Nephron progenitor cell (in vitro differentiated cells): ENCODE data around the gene CDK17.
"Not testable (repeated sequence)": the region's sequence is repeated elsewhere in the genome, so short reads cannot be mapped to it uniquely, and the experiment has no call there.

Experiments
- DNase-seq: peaks from one replicate; pipeline ENCODE4 v3.0.0; 2021
- H3K27ac Mint-ChIP-seq: 2 replicates; pipeline ENCODE4 v1.8.0; 2021; ENCODE audit warnings: mild to moderate bottlenecking, moderate library complexity, mixed read lengths
- H3K27me3 Mint-ChIP-seq: 2 replicates; pipeline ENCODE4 v1.8.0; 2021; ENCODE audit warnings: mild to moderate bottlenecking, low read depth, mixed read lengths; ENCODE audit not compliant: poor library complexity
- H3K36me3 Mint-ChIP-seq: 2 replicates; pipeline ENCODE4 v1.8.0; 2021; ENCODE audit warnings: low read depth, mixed read lengths
- H3K4me1 Mint-ChIP-seq: 2 replicates; pipeline ENCODE4 v1.8.0; 2021; ENCODE audit warnings: mixed read lengths
- H3K4me3 Mint-ChIP-seq: 2 replicates; pipeline ENCODE4 v1.8.0; 2021; ENCODE audit warnings: mild to moderate bottlenecking, moderate library complexity, mixed read lengths
- H3K9me3 Mint-ChIP-seq: 2 replicates; pipeline ENCODE4 v1.8.0; 2021; ENCODE audit warnings: mild to moderate bottlenecking, moderate library complexity, mixed read lengths
- CTCF ChIP-seq: fragments of 200-600 bp; sonication (generic); IDR thresholded peaks from 2 replicates; pipeline ENCODE4 v1.5.0; 2021; ENCODE audit warnings: antibody characterized with exemption

The CDK17 gene

GRCh38 chr12:96398424-96399119 lies 1.7 kb downstream of the CDK17 start:
- Mint-ChIP-seq H3K27me3 (peaks cover 3% of the 10 kb centered on the region), H3K27ac (peak overlapping the region; percentile 99), H3K36me3 (peaks cover 4% of the 10 kb centered on the region), H3K9me3 (no peaks in the 10 kb centered on the region), H3K4me3 (peak overlapping the region; percentile 94), H3K4me1 (peaks cover 42% of the 10 kb centered on the region)
- TF ChIP-seq CTCF = no peak
- DNase-seq = no peak

GRCh38 chr12:96397756-96398423 lies 2.3 kb downstream of the CDK17 start:
- H3K4me3 Mint-ChIP-seq = peak overlapping the region; percentile 94
- DNase-seq = no peak
- peaks cover 4% of the 10 kb centered on the region for H3K36me3 Mint-ChIP-seq
- TF ChIP-seq CTCF = no peak
- peak overlapping the region; percentile 99 for H3K27ac Mint-ChIP-seq
- peaks cover 42% of the 10 kb centered on the region for H3K4me1 Mint-ChIP-seq
- peaks cover 3% of the 10 kb centered on the region for H3K27me3 Mint-ChIP-seq
- no peaks in the 10 kb centered on the region for H3K9me3 Mint-ChIP-seq

DNA sequence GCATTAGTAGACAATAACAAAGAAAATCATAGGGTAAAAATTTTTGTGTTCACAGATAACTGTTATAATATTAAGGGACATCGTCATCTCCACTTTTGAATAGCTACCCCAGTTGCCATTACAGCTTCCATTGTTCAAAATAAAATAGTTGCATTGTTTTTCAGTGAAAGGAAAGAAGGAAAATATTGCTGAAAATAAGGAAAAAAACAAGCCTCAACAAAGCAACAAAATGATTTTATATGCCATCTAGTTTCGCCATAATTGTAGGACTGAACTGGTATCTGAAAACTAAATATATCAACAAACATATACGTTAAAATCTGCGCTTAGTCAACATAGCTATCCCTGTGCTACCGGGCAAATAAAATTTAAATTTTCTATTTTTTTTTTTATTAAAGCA lies 3.3 kb downstream of the CDK17 start:
- Mint-ChIP-seq H3K36me3 (peaks cover 5% of the 10 kb centered on the region), H3K9me3 (no peaks in the 10 kb centered on the region), H3K4me1 (peaks cover 42% of the 10 kb centered on the region), H3K27ac (no peak overlapping the region), H3K4me3 (peak overlapping the region; percentile 94), H3K27me3 (peaks cover 3% of the 10 kb centered on the region)
- no peak for TF ChIP-seq CTCF
- no peak for DNase-seq

DNA sequence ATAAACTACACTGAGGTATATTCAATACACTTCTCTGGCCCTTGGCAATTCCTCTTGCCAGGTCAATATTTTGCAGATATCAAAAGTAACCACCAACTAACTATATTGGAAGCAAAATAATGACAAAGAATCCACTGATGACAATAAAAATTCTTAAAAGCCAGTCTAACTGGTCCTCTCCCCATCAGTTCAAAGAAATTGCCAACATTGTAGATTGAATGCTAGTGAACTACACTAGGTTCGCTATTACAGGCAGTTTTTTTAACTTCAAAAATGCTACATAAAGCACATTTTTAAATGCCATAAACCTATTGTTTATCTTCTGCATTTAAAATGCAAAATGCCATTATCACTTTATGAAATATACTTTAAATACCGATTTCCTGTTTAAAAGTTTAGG lies 4.0 kb downstream of the CDK17 start:
- no peak overlapping the region for H3K27ac Mint-ChIP-seq
- H3K36me3 Mint-ChIP-seq = peaks cover 12% of the 10 kb centered on the region
- peaks cover 5% of the 10 kb centered on the region for H3K9me3 Mint-ChIP-seq
- H3K4me1 Mint-ChIP-seq = peaks cover 36% of the 10 kb centered on the region
- H3K27me3 Mint-ChIP-seq = peaks cover 3% of the 10 kb centered on the region
- no peak for TF ChIP-seq CTCF
- no peak for DNase-seq
- H3K4me3 Mint-ChIP-seq = no peak overlapping the region

DNA sequence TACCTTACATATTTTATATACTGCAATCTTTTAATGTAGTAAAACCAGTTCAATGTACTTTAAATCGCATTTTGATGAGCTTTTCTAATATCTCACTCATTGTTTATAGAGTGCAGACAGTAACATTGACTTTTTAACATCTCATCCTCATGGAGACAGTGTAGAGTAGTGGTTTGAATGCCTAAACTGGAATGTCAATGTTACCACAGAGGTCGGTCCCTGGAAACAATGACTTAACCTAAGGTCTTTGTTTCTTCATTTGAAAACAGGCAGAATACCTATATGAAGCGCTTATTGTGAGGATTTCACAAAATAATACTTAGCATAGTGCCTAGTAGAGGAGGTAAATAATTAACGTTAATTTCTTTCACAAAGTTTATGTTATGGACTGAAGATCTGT lies 5.0 kb downstream of the CDK17 start:
- H3K4me1 Mint-ChIP-seq = peaks cover 31% of the 10 kb centered on the region
- DNase-seq = no peak
- H3K27ac Mint-ChIP-seq = no peak overlapping the region
- H3K4me3 Mint-ChIP-seq = no peak overlapping the region
- H3K36me3 Mint-ChIP-seq = peaks cover 16% of the 10 kb centered on the region
- H3K27me3 Mint-ChIP-seq = peaks cover 2% of the 10 kb centered on the region
- TF ChIP-seq CTCF = no peak
- peaks cover 5% of the 10 kb centered on the region for H3K9me3 Mint-ChIP-seq

DNA sequence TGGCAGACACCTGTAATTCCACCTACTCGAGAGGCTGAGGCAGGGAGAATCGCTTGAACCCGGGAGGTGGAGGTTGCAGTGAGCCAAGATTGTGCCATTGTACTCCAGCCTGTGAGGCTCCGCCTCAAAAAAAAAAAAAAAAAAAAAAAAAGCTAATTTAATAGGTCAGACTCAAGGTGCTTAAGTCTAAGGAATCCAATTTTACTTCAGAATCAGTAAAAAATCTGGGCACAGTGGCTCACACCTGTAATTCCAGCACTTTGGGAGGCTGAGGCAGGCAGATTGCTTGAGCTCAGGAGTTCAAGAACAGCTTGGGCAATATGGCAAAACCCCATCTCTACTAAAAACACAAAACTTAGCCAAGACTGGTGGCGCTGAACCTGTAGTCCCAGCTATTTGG lies 7.0 kb downstream of the CDK17 start:
- Mint-ChIP-seq H3K9me3 (peaks cover 16% of the 10 kb centered on the region), H3K36me3 (peaks cover 31% of the 10 kb centered on the region), H3K4me1 (peaks cover 25% of the 10 kb centered on the region)
- not testable (repeated sequence) for H3K4me3 Mint-ChIP-seq, H3K27me3 Mint-ChIP-seq, H3K27ac Mint-ChIP-seq, DNase-seq
